PC-3 (cell line): ENCODE data around the gene GNGT1. TPM values are rescaled to one million over a fixed set of nuclear protein-coding genes. Genes with fewer than 3 reads are reported as not detected.

Source experiments
- ATAC-seq: fragments of 200-7000 bp; cut with Tn5 transposase; 2 replicates; pipeline ENCODE4 v1.9.1; 2020; ENCODE audit warnings: mild to moderate bottlenecking, moderate library complexity
- BruUV-seq: library from RNA; stranded (reverse); fragments of 400-500 nt; replicated peaks from 2 replicates; lab custom pipeline; 2021; lab: Mats Ljungman, UMichigan
- CTCF ChIA-PET: fragments of 300-600 bp; sonication (Branson Sonifier 250); formaldehyde crosslinking; loops from one replicate; lab custom pipeline; 2022; ENCODE audit warnings: antibody characterized with exemption; lab: Charles Lee
- POLR2A ChIA-PET: fragments of 300-600 bp; sonication (Branson Sonifier 250); formaldehyde crosslinking; loops from one replicate; lab custom pipeline; 2022; ENCODE audit warnings: antibody characterized with exemption; ENCODE audit not compliant: unreplicated experiment; lab: Charles Lee
- DNase-seq: peaks from one replicate; pipeline ENCODE4 v3.0.0-alpha.2; 2015
- H2AFZ ChIP-seq: fragments of 300-600 bp; sonication (generic); 2 replicates; pipeline ENCODE4 v1.6.0; 2016; ENCODE audit warnings: antibody characterized with exemption, low read length
- H3F3A ChIP-seq: fragments of 300-600 bp; sonication (generic); one replicate; pipeline ENCODE4 v1.6.0; 2017; ENCODE audit warnings: antibody characterized with exemption, low read length, control low read depth, mild to moderate bottlenecking; ENCODE audit not compliant: unreplicated experiment
- H3K27ac ChIP-seq: fragments of 300-600 bp; sonication (generic); 2 replicates; pipeline ENCODE4 v1.5.1; 2016; ENCODE audit warnings: mild to moderate bottlenecking, low read length
- H3K27me3 ChIP-seq: fragments of 300-600 bp; sonication (generic); 2 replicates; pipeline ENCODE4 v1.6.1; 2016; ENCODE audit warnings: low read length, mixed read lengths
- H3K36me3 ChIP-seq: fragments of 300-600 bp; sonication (generic); 2 replicates; pipeline ENCODE4 v1.6.1; 2016; ENCODE audit warnings: low read depth, mixed run types, low read length, mixed read lengths
- H3K4me1 ChIP-seq: fragments of 300-600 bp; sonication (generic); 2 replicates; pipeline ENCODE4 v1.5.1; 2016; ENCODE audit warnings: low read length; ENCODE audit not compliant: insufficient read depth
- H3K4me2 ChIP-seq: fragments of 300-600 bp; sonication (generic); 2 replicates; pipeline ENCODE4 v1.6.0; 2016; ENCODE audit warnings: low read length
- H3K4me3 ChIP-seq: fragments of 300-600 bp; sonication (generic); 2 replicates; pipeline ENCODE4 v1.5.1; 2016; ENCODE audit warnings: mild to moderate bottlenecking, low read length, mixed read lengths
- H3K79me2 ChIP-seq: fragments of 300-600 bp; sonication (generic); 2 replicates; pipeline ENCODE4 v1.6.1; 2017; ENCODE audit warnings: low read length, mixed read lengths
- H3K9ac ChIP-seq: fragments of 300-600 bp; sonication (generic); 2 replicates; pipeline ENCODE4 v1.6.0; 2016; ENCODE audit warnings: mild to moderate bottlenecking, low read length
- H3K9me2 ChIP-seq: fragments of 300-600 bp; sonication (generic); replicated peaks from 2 replicates; pipeline ENCODE4 v1.6.1; 2016; ENCODE audit warnings: mixed run types, low read length, mixed read lengths
- H3K9me3 ChIP-seq: fragments of 300-600 bp; sonication (generic); 2 replicates; pipeline ENCODE4 v1.6.1; 2016; ENCODE audit warnings: low read length, mixed read lengths
- H4K20me1 ChIP-seq: fragments of 300-600 bp; sonication (generic); 2 replicates; pipeline ENCODE4 v1.6.1; 2016; ENCODE audit warnings: low read length, mixed read lengths
- EZH2 ChIP-seq: fragments of 300-600 bp; sonication (generic); IDR thresholded peaks from one replicate; pipeline ENCODE4 v1.6.1; 2017; ENCODE audit warnings: antibody characterized with exemption, mild to moderate bottlenecking, low read length; ENCODE audit not compliant: unreplicated experiment
- EZH2phosphoT487 ChIP-seq: fragments of 300-600 bp; sonication (generic); IDR thresholded peaks from 2 replicates; pipeline ENCODE4 v1.6.1; 2018; ENCODE audit warnings: mild to moderate bottlenecking, antibody characterized with exemption, low read length, borderline replicate concordance
- intact Hi-C: fragments of 100-400 bp; cut with micrococcal nuclease; formaldehyde crosslinking; loops from 2 replicates; pipeline ENCODE4 v1.9.0; 2023
- total RNA-seq: library from RNA; depleted of rRNA; stranded (reverse); fragments of >200 nt; gene quantifications from 2 replicates; pipeline ENCODE4 v1.2.3, GENCODE V29; 2014
- TF ChIP-seq, protein P1 (sequence below): fragments of 300-600 bp; sonication (generic); conservative IDR thresholded peaks from 2 replicates; pipeline ENCODE4 v1.5.1; 2017; ENCODE audit warnings: antibody characterized with exemption, low read depth, mild to moderate bottlenecking, low read length

The GNGT1 gene
- total RNA-seq, 1 experiment from 2014 or later, result not detected

- H3K36me3 ChIP-seq, result no peaks in the 10 kb centered on the region
- no peaks in the 10 kb centered on the region for H3K79me2 ChIP-seq
- no peaks in the 10 kb centered on the region for H3K27me3 ChIP-seq
- H3K4me2 ChIP-seq, result no peak overlapping the region
- TF ChIP-seq EZH2, result no peak
- no peak for TF ChIP-seq EZH2phosphoT487
- TF ChIP-seq, protein P1, sequence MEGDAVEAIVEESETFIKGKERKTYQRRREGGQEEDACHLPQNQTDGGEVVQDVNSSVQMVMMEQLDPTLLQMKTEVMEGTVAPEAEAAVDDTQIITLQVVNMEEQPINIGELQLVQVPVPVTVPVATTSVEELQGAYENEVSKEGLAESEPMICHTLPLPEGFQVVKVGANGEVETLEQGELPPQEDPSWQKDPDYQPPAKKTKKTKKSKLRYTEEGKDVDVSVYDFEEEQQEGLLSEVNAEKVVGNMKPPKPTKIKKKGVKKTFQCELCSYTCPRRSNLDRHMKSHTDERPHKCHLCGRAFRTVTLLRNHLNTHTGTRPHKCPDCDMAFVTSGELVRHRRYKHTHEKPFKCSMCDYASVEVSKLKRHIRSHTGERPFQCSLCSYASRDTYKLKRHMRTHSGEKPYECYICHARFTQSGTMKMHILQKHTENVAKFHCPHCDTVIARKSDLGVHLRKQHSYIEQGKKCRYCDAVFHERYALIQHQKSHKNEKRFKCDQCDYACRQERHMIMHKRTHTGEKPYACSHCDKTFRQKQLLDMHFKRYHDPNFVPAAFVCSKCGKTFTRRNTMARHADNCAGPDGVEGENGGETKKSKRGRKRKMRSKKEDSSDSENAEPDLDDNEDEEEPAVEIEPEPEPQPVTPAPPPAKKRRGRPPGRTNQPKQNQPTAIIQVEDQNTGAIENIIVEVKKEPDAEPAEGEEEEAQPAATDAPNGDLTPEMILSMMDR, result no peak
- no peak overlapping the region for H3K9ac ChIP-seq
- intact Hi-C loops, result no loop called here
- no peak for ATAC-seq
- H4K20me1 ChIP-seq, result no peaks in the 10 kb centered on the region
- BruUV-seq, result no TSS peak
- ChIA-PET POLR2A (interaction anchor here (0.7 kb wide), 1 partner anchor 305 kb away, joined by 4 read pairs; no protein-coding TSS in a partner anchor), CTCF (no interaction called here)
- no peak overlapping the region for H3K27ac ChIP-seq
- no peaks in the 10 kb centered on the region for H3F3A ChIP-seq
- H3K4me1 ChIP-seq, result no peaks in the 10 kb centered on the region
- H3K9me3 ChIP-seq, result no peaks in the 10 kb centered on the region
- no peak overlapping the region for H3K4me3 ChIP-seq
- no peak overlapping the region for H2AFZ ChIP-seq
- no peaks in the 10 kb centered on the region for H3K9me2 ChIP-seq
- DNase-seq, result no peak
Measured at GRCh38 chr7:93931655-93932054, 25.3 kb downstream of the GNGT1 start.

- Histone ChIP-seq H3K9me2 (no peaks in the 10 kb centered on the region), H3K27ac (no peak overlapping the region), H2AFZ (no peak overlapping the region), H3K4me3 (no peak overlapping the region), H4K20me1 (no peaks in the 10 kb centered on the region), H3K27me3 (no peaks in the 10 kb centered on the region), H3K4me2 (no peak overlapping the region), H3K9me3 (no peaks in the 10 kb centered on the region), H3F3A (no peaks in the 10 kb centered on the region), H3K9ac (no peak overlapping the region), H3K79me2 (no peaks in the 10 kb centered on the region), H3K4me1 (no peaks in the 10 kb centered on the region), H3K36me3 (no peaks in the 10 kb centered on the region)
- intact Hi-C loops, result no loop called here
- CTCF ChIA-PET, result no interaction called here
- no TSS peak for BruUV-seq
- TF ChIP-seq EZH2, result no peak
- TF ChIP-seq, protein P1, result no peak
- TF ChIP-seq EZH2phosphoT487, result no peak
- ATAC-seq, result no peak
- no peak for DNase-seq
- POLR2A ChIA-PET, result no interaction called here
Measured at GRCh38 chr7:93933156-93933555, 26.8 kb downstream of the GNGT1 start.

- POLR2A ChIA-PET, result no interaction called here
- H3K27me3 ChIP-seq, result no peaks in the 10 kb centered on the region
- H3K9me2 ChIP-seq, result no peaks in the 10 kb centered on the region
- no peak overlapping the region for H2AFZ ChIP-seq
- ATAC-seq (no peak), DNase-seq (no peak)
- no peak overlapping the region for H3K4me3 ChIP-seq
- H3K4me2 ChIP-seq, result no peak overlapping the region
- no peaks in the 10 kb centered on the region for H4K20me1 ChIP-seq
- H3K4me1 ChIP-seq, result no peaks in the 10 kb centered on the region
- no peaks in the 10 kb centered on the region for H3K79me2 ChIP-seq
- intact Hi-C loops, result no loop called here
- no peaks in the 10 kb centered on the region for H3K36me3 ChIP-seq
- H3K9me3 ChIP-seq, result no peaks in the 10 kb centered on the region
- CTCF ChIA-PET, result no interaction called here
- BruUV-seq, result no TSS peak
- no peak overlapping the region for H3K27ac ChIP-seq
- H3F3A ChIP-seq, result no peaks in the 10 kb centered on the region
- no peak for TF ChIP-seq EZH2
- TF ChIP-seq, protein P1, result no peak
- TF ChIP-seq EZH2phosphoT487, result no peak
- H3K9ac ChIP-seq, result no peak overlapping the region
Measured at GRCh38 chr7:93935102-93935501, 28.7 kb downstream of the GNGT1 start.
